ENCODE results near the gene POMGNT1.

DNA sequence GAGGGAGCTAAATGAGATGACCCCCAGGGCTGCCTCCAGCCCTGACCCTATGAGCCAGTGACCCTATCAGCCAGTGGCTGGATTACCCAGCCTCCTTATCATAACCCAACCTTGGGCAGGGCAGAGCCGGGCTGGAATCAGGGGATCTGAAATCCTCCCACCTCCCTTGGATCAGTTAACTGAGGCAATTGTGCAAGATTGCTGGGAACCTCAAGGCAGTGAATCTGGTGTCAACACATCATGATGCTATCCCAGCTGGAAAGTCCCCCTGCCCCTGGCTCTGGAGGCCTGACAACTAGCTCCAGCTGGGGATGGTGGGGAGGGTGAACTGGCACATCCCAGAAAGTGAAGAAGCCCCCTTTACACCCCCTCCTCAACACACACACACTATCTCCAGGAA lies 29.8 kb downstream of the POMGNT1 start:
- TF ChIP-seq, protein P1, sequence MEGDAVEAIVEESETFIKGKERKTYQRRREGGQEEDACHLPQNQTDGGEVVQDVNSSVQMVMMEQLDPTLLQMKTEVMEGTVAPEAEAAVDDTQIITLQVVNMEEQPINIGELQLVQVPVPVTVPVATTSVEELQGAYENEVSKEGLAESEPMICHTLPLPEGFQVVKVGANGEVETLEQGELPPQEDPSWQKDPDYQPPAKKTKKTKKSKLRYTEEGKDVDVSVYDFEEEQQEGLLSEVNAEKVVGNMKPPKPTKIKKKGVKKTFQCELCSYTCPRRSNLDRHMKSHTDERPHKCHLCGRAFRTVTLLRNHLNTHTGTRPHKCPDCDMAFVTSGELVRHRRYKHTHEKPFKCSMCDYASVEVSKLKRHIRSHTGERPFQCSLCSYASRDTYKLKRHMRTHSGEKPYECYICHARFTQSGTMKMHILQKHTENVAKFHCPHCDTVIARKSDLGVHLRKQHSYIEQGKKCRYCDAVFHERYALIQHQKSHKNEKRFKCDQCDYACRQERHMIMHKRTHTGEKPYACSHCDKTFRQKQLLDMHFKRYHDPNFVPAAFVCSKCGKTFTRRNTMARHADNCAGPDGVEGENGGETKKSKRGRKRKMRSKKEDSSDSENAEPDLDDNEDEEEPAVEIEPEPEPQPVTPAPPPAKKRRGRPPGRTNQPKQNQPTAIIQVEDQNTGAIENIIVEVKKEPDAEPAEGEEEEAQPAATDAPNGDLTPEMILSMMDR (IDR thresholded peaks at IDR 0.05 in 8 of 11, conservative IDR thresholded peaks at IDR 0.05 in 3 of 11) = no peak
- no peak for TF ChIP-seq POLR2A (IDR thresholded peaks at IDR 0.05)
